ENCODE measurements around the gene FGD4. TPM values are rescaled to one million over a fixed set of nuclear protein-coding genes. Genes with fewer than 3 reads are reported as not detected.

The FGD4 gene
- total and polyA plus RNA-seq, 2 of the 4 experiments (the other 2 are of a cell fraction) = 2.1 to 8.8 TPM

- dilution Hi-C loops (cut with HindIII; ENCODE audit: low sequenced_read_pairs, unreplicated experiment) = no loop called here
- no CpG with 5 or more reads among the region's 2 CpGs for WGBS, 2 experiments (ENCODE audit: extremely low coverage in 2 of 2, insufficient read length in 1 of 2)
Observed at GRCh38 chr12:32382226-32382625, 17.1 kb upstream of the FGD4 start.

More at GRCh38 chr12:32382226-32382625, 17.1 kb upstream of the FGD4 start:
- no peaks in the 10 kb centered on the region for H3K79me1 ChIP-seq (ENCODE audit: low read depth in 1 of 2, low read length in 2 of 2)
- no TSS peak for BruUV-seq (replicated peaks)
- no peak overlapping the region for H3K14ac ChIP-seq (replicated peaks; ENCODE audit: low read depth, low read length)
- DNase-seq (no peak), ATAC-seq (ENCODE audit: low read depth) (no peak)
- H4K8ac ChIP-seq (ENCODE audit: low read depth in 2 of 2, low read length in 2 of 2) = no peak overlapping the region
- in situ Hi-C loops (cut with MboI; ENCODE audit: low sequenced_read_pairs) = no loop called here
- H2AK5ac ChIP-seq (ENCODE audit: low read depth, low read length) = no peak overlapping the region
- no peak overlapping the region for H3K4me2 ChIP-seq (ENCODE audit: low read depth, low read length)
- no peaks in the 10 kb centered on the region; the same call in 1 of the 2 replicates for H3K36me3 ChIP-seq (ENCODE audit: control insufficient read depth, insufficient read depth, low read length)
- H4K20me1 ChIP-seq (ENCODE audit: insufficient read depth, low read length) = no peaks in the 10 kb centered on the region
- no peak overlapping the region for H3K56ac ChIP-seq (ENCODE audit: extremely low read depth, insufficient read depth, low read length)
- POLR2A ChIA-PET (ENCODE audit: unreplicated experiment) = no interaction called here
- TF ChIP-seq NFE2L2 (IDR thresholded peaks at IDR 0.05; ENCODE audit: low read depth, low read length) (no peak), FOS (IDR thresholded peaks at IDR 0.05; ENCODE audit: low read depth, low read length) (no peak), MAFK (IDR thresholded peaks at IDR 0.05; ENCODE audit: low read depth, low read length) (no peak), SMC3 (IDR thresholded peaks at IDR 0.05; ENCODE audit: low read depth, low read length) (no peak), POLR2A (IDR thresholded peaks at IDR 0.05; ENCODE audit: low read depth, low read length) (no peak), BHLHE40 (IDR thresholded peaks at IDR 0.05; ENCODE audit: low read depth, low read length) (no peak), RCOR1 (IDR thresholded peaks at IDR 0.05; ENCODE audit: insufficient replicate concordance, low read length) (no peak), CEBPB (IDR thresholded peaks at IDR 0.05; ENCODE audit: low read depth, low read length) (no peak), CHD1 (IDR thresholded peaks at IDR 0.05; ENCODE audit: low read depth, low read length) (no peak), CTCF (conservative IDR thresholded peaks at IDR 0.05; ENCODE audit: low read depth, low read length) (no peak), RAD21 (IDR thresholded peaks at IDR 0.05; ENCODE audit: low read length) (no peak), ELK1 (IDR thresholded peaks at IDR 0.05; ENCODE audit: borderline replicate concordance, low read depth, low read length) (no peak), MAZ (IDR thresholded peaks at IDR 0.05; ENCODE audit: borderline replicate concordance, low read depth, low read length) (no peak), MXI1 (IDR thresholded peaks at IDR 0.05; ENCODE audit: borderline replicate concordance, low read depth, low read length) (no peak), USF2 (IDR thresholded peaks at IDR 0.05; ENCODE audit: low read depth, low read length) (no peak), RFX5 (IDR thresholded peaks at IDR 0.05; ENCODE audit: low read depth, low read length) (no peak)
- no peak overlapping the region for H3K4me3 ChIP-seq (ENCODE audit: insufficient read depth, low read depth, low read length)
- no peak overlapping the region for H3K9ac ChIP-seq (ENCODE audit: low read depth, low read length)
- H2AFZ ChIP-seq (replicated peaks; ENCODE audit: low read length, poor library complexity) = no peak overlapping the region
- H4K5ac ChIP-seq (ENCODE audit: low read depth, low read length) = no peak overlapping the region
- no peak overlapping the region for H3K23ac ChIP-seq (ENCODE audit: low read depth, low read length)
- no peak overlapping the region for H2BK15ac ChIP-seq (ENCODE audit: low read depth, low read length)
- H3K9me1 ChIP-seq (ENCODE audit: insufficient read depth, low read length) = no peaks in the 10 kb centered on the region
- no peaks in the 10 kb centered on the region for H3K4me1 ChIP-seq (ENCODE audit: control insufficient read depth, insufficient read depth, low read length)
- H2AK9ac ChIP-seq (replicated peaks; ENCODE audit: low read depth, low read length, poor library complexity) = no peak overlapping the region
- H3K18ac ChIP-seq (ENCODE audit: low read depth, low read length) = no peak overlapping the region
- H3K4ac ChIP-seq (ENCODE audit: low read depth, low read length) = no peak overlapping the region
- H3K27ac ChIP-seq (ENCODE audit: insufficient read depth, low read length) = no peak overlapping the region
- CTCF ChIA-PET = interaction anchor here (2.4 kb wide), 1 partner anchor 16 kb away, joined by 5 read pairs; no protein-coding TSS in a partner anchor
- H3K27me3 ChIP-seq (ENCODE audit: control insufficient read depth, insufficient read depth, low read length) = no peaks in the 10 kb centered on the region
- H2BK120ac ChIP-seq (ENCODE audit: low read depth, low read length) = no peak overlapping the region
- no peak overlapping the region for H2BK20ac ChIP-seq (ENCODE audit: low read depth, low read length)
- H2BK5ac ChIP-seq (ENCODE audit: low read depth, low read length, poor library complexity, severe bottlenecking) = no peak overlapping the region
- intact Hi-C loops (cut with micrococcal nuclease) = loop anchor here (5.0 to 10.0 kb wide), 3 partner anchors 55 to 290 kb away; no protein-coding TSS in a partner anchor
- no peak overlapping the region for H4K91ac ChIP-seq (ENCODE audit: insufficient read depth, low read depth, low read length)
- H3K9me3 ChIP-seq (ENCODE audit: control insufficient read depth, insufficient read depth, low read length) = no peaks in the 10 kb centered on the region

Measured in IMR-90 (cell line).